GM19463 (cell line): ENCODE data around the gene HDLBP.
"Not testable (repeated sequence)": the region's sequence is repeated elsewhere in the genome, so short reads cannot be mapped to it uniquely, and the experiment has no call there.

Experiments used
- ATAC-seq: cut with Tn5 transposase; IDR thresholded peaks from one replicate; pipeline ENCODE4 v1.9.1; 2021; ENCODE audit warnings: mild to moderate bottlenecking, moderate library complexity; ENCODE audit not compliant: unreplicated experiment

HDLBP gene

GRCh38 chr2:241339839-241340630, 24.6 kb upstream of the HDLBP start:
- no peak for ATAC-seq

GRCh38 chr2:241334813-241335212, 19.3 kb upstream of the HDLBP start:
- ATAC-seq = no peak

GRCh38 chr2:241330616-241330981, 15.1 kb upstream of the HDLBP start:
- ATAC-seq = no peak

- ATAC-seq = no peak
Measured at GRCh38 chr2:241329669-241330615, 14.5 kb upstream of the HDLBP start.

- no peak for ATAC-seq
Measured at GRCh38 chr2:241325257-241325656, 9.8 kb upstream of the HDLBP start.

- no peak for ATAC-seq
Measured at GRCh38 chr2:241324775-241325174, 9.3 kb upstream of the HDLBP start.

- ATAC-seq = no peak
Measured at GRCh38 chr2:241323778-241324177, 8.3 kb upstream of the HDLBP start.

- no peak for ATAC-seq
Measured at GRCh38 chr2:241321886-241322285, 6.4 kb upstream of the HDLBP start.

GRCh38 chr2:241321033-241321432, 5.6 kb upstream of the HDLBP start:
- no peak for ATAC-seq

GRCh38 chr2:241320394-241320793, 4.9 kb upstream of the HDLBP start:
- no peak for ATAC-seq

- not testable (repeated sequence) for ATAC-seq
Measured at GRCh38 chr2:241318830-241319229, 3.4 kb upstream of the HDLBP start.

GRCh38 chr2:241317391-241317790, 1.9 kb upstream of the HDLBP start:
- no peak for ATAC-seq

- ATAC-seq = no peak
Measured at GRCh38 chr2:241316825-241317224, 1.4 kb upstream of the HDLBP start.

- ATAC-seq = peak; percentile 27
Measured at GRCh38 chr2:241315879-241316631, 583 bp upstream of the HDLBP start, which contains the start of gene SEPTIN2. Gene SEPTIN2, plus strand, starts transcription at chr2:241315925. Its CDS starts 8,308 bp downstream, at chr2:241324233.

GRCh38 chr2:241314226-241315092, 1.0 kb downstream of the HDLBP start:
- no peak for ATAC-seq

GRCh38 chr2:241313543-241314095, 1.9 kb downstream of the HDLBP start:
- no peak for ATAC-seq

- ATAC-seq = no peak
Measured at GRCh38 chr2:241312082-241312481, 3.4 kb downstream of the HDLBP start.

GRCh38 chr2:241310917-241311566, 4.4 kb downstream of the HDLBP start:
- no peak for ATAC-seq

GRCh38 chr2:241309684-241310117, 5.8 kb downstream of the HDLBP start:
- peak; percentile 49 for ATAC-seq
